H1 (cell line): Measurements from ENCODE around the gene ZHX3. TPM values are rescaled to one million over a fixed set of nuclear protein-coding genes. Genes with fewer than 3 reads are reported as not detected.

Source experiments
- CTCF ChIA-PET: fragments of 300-600 bp; sonication (Branson Sonifier 250); formaldehyde crosslinking; loops from one replicate; lab custom pipeline; 2021; ENCODE audit not compliant: partially characterized antibody; lab: Charles Lee
- POLR2A ChIA-PET: fragments of 300-600 bp; sonication (Branson Sonifier 250); formaldehyde crosslinking; loops from one replicate; lab custom pipeline; 2021; ENCODE audit warnings: inconsistent platforms; ENCODE audit not compliant: partially characterized antibody; lab: Charles Lee
- DNase-seq, 2 experiments: peaks; one replicate each; pipeline versions ENCODE4 v3.0.0 to v3.0.0-alpha.2; 2010 to 2022; ENCODE audit warnings: low spot score in 2 of 2, low read depth in 1 of 2, mixed read lengths in 1 of 2
- FAIRE-seq: peaks from 2 replicates; lab custom pipeline; 2011; peaks lifted over from hg19 to GRCh38; lab: Jason Lieb, UNC
- H2AFZ ChIP-seq: 2 replicates; pipeline ENCODE4 v1.8.1; 2012; ENCODE audit warnings: low read length, inconsistent platforms
- H2AK5ac ChIP-seq: 2 replicates; pipeline ENCODE4 v1.6.1; 2013; ENCODE audit warnings: low read depth, low read length
- H2BK120ac ChIP-seq: replicated peaks from 2 replicates; pipeline ENCODE3; 2013; ENCODE audit warnings: low read depth, low read length, inconsistent platforms
- H2BK12ac ChIP-seq: 2 replicates; pipeline ENCODE4 v1.6.1; 2013; ENCODE audit warnings: low read depth, low read length
- H2BK15ac ChIP-seq: 2 replicates; pipeline ENCODE4 v1.6.1; 2013; ENCODE audit warnings: low read length
- H2BK20ac ChIP-seq: 2 replicates; pipeline ENCODE4 v1.6.1; 2013; ENCODE audit warnings: low read length
- H2BK5ac ChIP-seq: 2 replicates; pipeline ENCODE4 v1.6.1; 2013; ENCODE audit warnings: low read depth, low read length
- H3K14ac ChIP-seq: 2 replicates; pipeline ENCODE4 v1.6.1; 2013; ENCODE audit warnings: inconsistent platforms; ENCODE audit not compliant: insufficient read length
- H3K18ac ChIP-seq: 2 replicates; pipeline ENCODE4 v1.6.1; 2013; ENCODE audit warnings: low read length; ENCODE audit errors: extremely low read depth
- H3K23ac ChIP-seq: 2 replicates; pipeline ENCODE4 v1.6.1; 2013; ENCODE audit warnings: inconsistent platforms; ENCODE audit not compliant: insufficient read length
- H3K23me2 ChIP-seq: 2 replicates; pipeline ENCODE4 v1.6.1; 2013; ENCODE audit warnings: low read depth, low read length
- H3K27ac ChIP-seq: 2 replicates; pipeline ENCODE4 v1.6.1; 2011; ENCODE audit warnings: low read depth, low read length, inconsistent platforms
- H3K27me3 ChIP-seq, 4 experiments: replicated peaks in 1 of 4; 1 replicate in 1 of 4; 2 replicates in 3 of 4; pipeline versions ENCODE4 v1.6.1 to v1.8.1; 2011 to 2013; ENCODE audit warnings: low read length in 3 of 4, mild to moderate bottlenecking in 3 of 4, inconsistent platforms in 2 of 4, mixed read lengths in 2 of 4, moderate library complexity in 1 of 4; ENCODE audit not compliant: control insufficient read depth in 3 of 4, insufficient read depth in 3 of 4; ENCODE audit errors: extremely low read depth in 1 of 4
- H3K36me3 ChIP-seq, 4 experiments: 2 replicates each; pipeline versions ENCODE4 v1.6.1 to v1.8.1; 2011 to 2013; ENCODE audit warnings: mild to moderate bottlenecking in 4 of 4, low read length in 3 of 4, moderate library complexity in 2 of 4, control low read depth in 1 of 4, inconsistent platforms in 1 of 4; ENCODE audit not compliant: insufficient read depth in 4 of 4, control insufficient read depth in 2 of 4
- H3K4ac ChIP-seq: replicated peaks from 2 replicates; pipeline ENCODE3; 2013; ENCODE audit warnings: low read length, low read depth, mixed read lengths, inconsistent platforms; ENCODE audit not compliant: insufficient read length
- H3K4me1 ChIP-seq, 4 experiments: replicated peaks in 1 of 4; 1 replicate in 1 of 4; 2 replicates in 3 of 4; pipeline versions ENCODE4 v1.6.1 to v1.8.1; 2011 to 2013; ENCODE audit warnings: low read length in 3 of 4, inconsistent platforms in 2 of 4, mixed read lengths in 1 of 4; ENCODE audit not compliant: insufficient read depth in 4 of 4, control insufficient read depth in 3 of 4
- H3K4me2 ChIP-seq, 2 experiments: 2 replicates each; pipeline versions ENCODE4 v1.6.1 to v1.8.1; 2011 to 2013; ENCODE audit warnings: low read depth in 2 of 2, low read length in 2 of 2, control low read depth in 1 of 2, inconsistent platforms in 1 of 2, mild to moderate bottlenecking in 1 of 2; ENCODE audit not compliant: insufficient read depth in 1 of 2
- H3K4me3 ChIP-seq, 4 experiments: fragments of 200-600, 300-600 bp in 1 of 4; sonication (generic), shearing (Covaris generic), sonication (Bioruptor Twin) in 1 of 4; 2 replicates each; pipeline versions ENCODE4 v1.5.1 to v1.8.1; 2011 to 2016; ENCODE audit warnings: low read length in 4 of 4, low read depth in 3 of 4, control low read depth in 2 of 4, inconsistent platforms in 2 of 4, mild to moderate bottlenecking in 2 of 4, mixed read lengths in 1 of 4, moderate library complexity in 1 of 4; ENCODE audit not compliant: insufficient read depth in 2 of 4; ENCODE audit errors: extremely low read depth in 1 of 4
- H3K56ac ChIP-seq: replicated peaks from 2 replicates; pipeline ENCODE3; 2013; ENCODE audit warnings: low read depth, mild to moderate bottlenecking, mixed read lengths, low read length, inconsistent platforms; ENCODE audit not compliant: insufficient read length
- H3K79me1 ChIP-seq: 2 replicates; pipeline ENCODE4 v1.6.1; 2013; ENCODE audit warnings: low read depth, low read length, control low read depth
- H3K79me2 ChIP-seq, 2 experiments: 2 replicates each; pipeline versions ENCODE4 v1.6.1 to v1.8.1; 2012 to 2013; ENCODE audit warnings: low read length in 2 of 2, mild to moderate bottlenecking in 2 of 2, inconsistent platforms in 1 of 2; ENCODE audit not compliant: insufficient read depth in 2 of 2, control insufficient read depth in 1 of 2
- H3K9ac ChIP-seq, 4 experiments: replicated peaks in 1 of 4; 1 replicate in 1 of 4; 2 replicates in 3 of 4; pipeline versions ENCODE4 v1.6.1 to v1.8.1; 2011 to 2013; ENCODE audit warnings: low read depth in 3 of 4, low read length in 3 of 4, control low read depth in 2 of 4, mild to moderate bottlenecking in 2 of 4, moderate library complexity in 2 of 4, inconsistent platforms in 1 of 4; ENCODE audit errors: extremely low read depth in 1 of 4
- H3K9me3 ChIP-seq, 2 experiments: 2 replicates each; pipeline versions ENCODE4 v1.6.1 to v1.8.1; 2012 to 2013; ENCODE audit warnings: mild to moderate bottlenecking in 2 of 2, moderate library complexity in 2 of 2, control low read depth in 1 of 2, inconsistent platforms in 1 of 2, low read depth in 1 of 2, low read length in 1 of 2, mixed read lengths in 1 of 2; ENCODE audit not compliant: insufficient read depth in 2 of 2
- H4K20me1 ChIP-seq, 2 experiments: replicated peaks in 1 of 2; 2 replicates each; pipeline versions ENCODE3 to v1.8.1; 2011 to 2013; ENCODE audit warnings: inconsistent platforms in 2 of 2, low read length in 2 of 2, mild to moderate bottlenecking in 1 of 2; ENCODE audit not compliant: insufficient read depth in 2 of 2, control insufficient read depth in 1 of 2
- H4K5ac ChIP-seq: 2 replicates; pipeline ENCODE4 v1.6.1; 2013; ENCODE audit warnings: low read length, low read depth, mixed read lengths, inconsistent platforms; ENCODE audit not compliant: insufficient read length
- H4K8ac ChIP-seq: 2 replicates; pipeline ENCODE4 v1.8.0; 2013; ENCODE audit warnings: mild to moderate bottlenecking, moderate library complexity, low read length, inconsistent platforms; ENCODE audit not compliant: insufficient read depth; ENCODE audit errors: extremely low read depth
- H4K91ac ChIP-seq: replicated peaks from 2 replicates; pipeline ENCODE3; 2013; ENCODE audit warnings: low read length, mixed read lengths, inconsistent platforms; ENCODE audit not compliant: insufficient read length
- CHD1 ChIP-seq: IDR thresholded peaks from 2 replicates; pipeline ENCODE4 v1.6.1; 2012; ENCODE audit warnings: low read depth, low read length, improper control_type of control experiment
- EZH2 ChIP-seq: fragments of 200-600 bp; sonication (generic); IDR thresholded peaks from 2 replicates; pipeline ENCODE4 v1.7.1; 2012; ENCODE audit warnings: low read depth, mild to moderate bottlenecking, moderate library complexity, low read length, inconsistent platforms; ENCODE audit not compliant: severe bottlenecking
- JUN ChIP-seq: IDR thresholded peaks from 2 replicates; pipeline ENCODE4 v1.6.1; 2011; ENCODE audit warnings: low read depth, mild to moderate bottlenecking, improper control_type of control experiment, low read length
- KDM4A ChIP-seq: IDR thresholded peaks from one replicate; pipeline ENCODE4 v1.7.1; 2012; ENCODE audit warnings: low read depth, mild to moderate bottlenecking, moderate library complexity, low read length, inconsistent platforms; ENCODE audit not compliant: severe bottlenecking
- PHF8 ChIP-seq: fragments of 200-600 bp; sonication (generic); conservative IDR thresholded peaks from 2 replicates; pipeline ENCODE4 v1.7.1; 2012; ENCODE audit warnings: low read depth, mild to moderate bottlenecking, inconsistent platforms, low read length, moderate library complexity
- RAD21 ChIP-seq, 2 experiments: IDR thresholded peaks in 1 of 2; conservative IDR thresholded peaks in 1 of 2; 2 replicates each; pipeline ENCODE4 v1.6.1; 2011; ENCODE audit warnings: low read depth in 2 of 2, low read length in 2 of 2, improper control_type of control experiment in 1 of 2, inconsistent platforms in 1 of 2, mild to moderate bottlenecking in 1 of 2, moderate library complexity in 1 of 2
- SIX5 ChIP-seq: IDR thresholded peaks from 2 replicates; pipeline ENCODE4 v1.6.1; 2011; ENCODE audit warnings: mild to moderate bottlenecking, low read depth, low read length
- SP4 ChIP-seq: IDR thresholded peaks from 2 replicates; pipeline ENCODE4 v1.6.1; 2012; ENCODE audit warnings: low read length, inconsistent platforms
- TEAD4 ChIP-seq: IDR thresholded peaks from 2 replicates; pipeline ENCODE4 v1.6.1; 2012; ENCODE audit warnings: low read depth, low read length, inconsistent platforms, mixed read lengths
- ZNF274 ChIP-seq: IDR thresholded peaks from 2 replicates; pipeline ENCODE4 v1.7.0; 2012; ENCODE audit warnings: low read length, borderline replicate concordance; ENCODE audit errors: extremely low read depth
- WGBS, 2 experiments: shearing (Covaris generic) in 1 of 2; methylation state at CpG; one replicate each; pipeline versions ENCODE4 v1.1.6 to v1.1.7; 2013 to 2015; ENCODE audit warnings: low lambda C conversion rate in 2 of 2, mixed read lengths in 2 of 2, inconsistent platforms in 1 of 2, low coverage in 1 of 2, missing lambda C conversion rate in 1 of 2; ENCODE audit not compliant: insufficient replicate concordance in 2 of 2, insufficient coverage in 1 of 2, insufficient read length in 1 of 2; ENCODE audit errors: extremely low coverage in 1 of 2, missing lambda C conversion rate in 1 of 2; 5-methylcytosine and 5-hydroxymethylcytosine counted together
- polyA plus RNA-seq, 7 experiments: library from polyadenylated mRNA; depleted of rRNA in 3 of 7; stranded (reverse) in 5 of 7; unstranded in 2 of 7; fragments of >200 nt in 5 of 7; fragments of 200-250 nt in 2 of 7; gene quantifications; 1 replicate in 5 of 7; 2 replicates in 1 of 7; 4 replicates in 1 of 7; pipeline versions ENCODE4 v1.2.1 to v1.2.3, GENCODE V29; 2011 to 2013; ENCODE audit warnings: missing spikeins in 2 of 7, mixed read lengths in 2 of 7
- total RNA-seq: library from RNA; stranded (reverse); fragmentation: NEBNext Ultra II Directional; extraction: Animal tissue kit (Norgen Biotek cat#: 25700); gene quantifications from 2 replicates; pipeline ENCODE4 v1.2.1, GENCODE V29; 2021
- TF ChIP-seq, protein P1 (sequence below): IDR thresholded peaks from 2 replicates; pipeline ENCODE4 v1.6.1; 2011; ENCODE audit warnings: low read depth, mild to moderate bottlenecking, low read length; ENCODE audit not compliant: insufficient read depth
- TF ChIP-seq, protein P2 (sequence below): IDR thresholded peaks from 2 replicates; pipeline ENCODE4 v1.6.1; 2012; ENCODE audit warnings: low read length, inconsistent platforms

Gene ZHX3
- total and polyA plus RNA-seq, 2 of the 8 experiments (the other 6 are each of a cell fraction or from before 2014, with no cell fraction given), result 1.00 to 7.8 TPM

DNA sequence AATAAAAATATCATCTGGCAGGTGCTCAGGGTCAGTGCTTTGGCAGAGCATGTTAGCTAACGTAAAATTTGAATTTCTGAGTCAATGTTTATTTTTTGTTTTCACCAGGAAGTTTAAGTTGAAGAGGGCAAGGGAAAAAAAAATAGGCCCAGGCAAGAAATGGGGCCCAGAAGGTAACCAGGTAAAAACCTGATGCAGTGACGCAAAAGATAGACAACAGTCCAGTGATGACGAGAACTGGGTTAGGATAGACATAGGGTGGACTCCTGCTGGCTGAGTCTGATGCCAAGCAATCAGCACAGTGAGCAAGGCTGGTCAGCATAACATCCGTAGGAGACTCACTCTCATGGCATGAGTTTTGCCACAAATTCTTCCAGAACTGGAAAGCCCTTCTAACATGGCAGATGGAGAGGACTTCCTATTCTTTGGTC, 42.2 kb downstream of the ZHX3 start:
- Histone ChIP-seq H2AFZ (no peak overlapping the region), H3K27me3 (no peaks in the 10 kb centered on the region), H2BK20ac (no peak overlapping the region), H3K4me3 (no peak overlapping the region), H3K27ac (no peak overlapping the region), H3K4ac (no peak overlapping the region), H3K4me2 (no peak overlapping the region), H3K18ac (no peak overlapping the region), H3K36me3 (no peaks in the 10 kb centered on the region), H4K20me1 (no peaks in the 10 kb centered on the region), H3K23ac (no peak overlapping the region), H3K9me3 (no peaks in the 10 kb centered on the region), H3K4me1 (no peaks in the 10 kb centered on the region), H4K8ac (no peak overlapping the region), H3K79me1 (no peaks in the 10 kb centered on the region), H2AK5ac (no peak overlapping the region), H2BK12ac (no peak overlapping the region), H2BK5ac (no peak overlapping the region), H3K56ac (no peak overlapping the region), H2BK15ac (no peak overlapping the region), H4K91ac (no peak overlapping the region), H3K79me2 (no peaks in the 10 kb centered on the region), H3K9ac (no peak overlapping the region), H2BK120ac (no peak overlapping the region), H3K23me2 (no peaks in the 10 kb centered on the region), H3K14ac (no peak overlapping the region), H4K5ac (no peak overlapping the region)
- 86% methylated on average over 4 of the region's 4 CpGs; no CpG with 5 or more reads in 1 of the 2 experiments for WGBS, 2 experiments
- CTCF ChIA-PET, result interaction anchor here (0.7 kb wide), 2 partner anchors 20 to 102 kb away, joined by 3 read pairs; no protein-coding TSS in a partner anchor
- POLR2A ChIA-PET, result no interaction called here
- FAIRE-seq (no peak), DNase-seq (no peak)
- TF ChIP-seq CHD1 (no peak), TEAD4 (no peak), SP4 (no peak), EZH2 (no peak), PHF8 (no peak), ZNF274 (no peak), SIX5 (no peak), JUN (no peak), RAD21 (IDR thresholded peaks at IDR 0.05 in 1 of 2, conservative IDR thresholded peaks at IDR 0.05 in 1 of 2; ENCODE audit: low read depth in 2 of 2, low read length in 2 of 2) (no peak), KDM4A (no peak)
- TF ChIP-seq, protein P1, sequence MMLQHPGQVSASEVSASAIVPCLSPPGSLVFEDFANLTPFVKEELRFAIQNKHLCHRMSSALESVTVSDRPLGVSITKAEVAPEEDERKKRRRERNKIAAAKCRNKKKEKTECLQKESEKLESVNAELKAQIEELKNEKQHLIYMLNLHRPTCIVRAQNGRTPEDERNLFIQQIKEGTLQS, result no peak
- TF ChIP-seq, protein P2, sequence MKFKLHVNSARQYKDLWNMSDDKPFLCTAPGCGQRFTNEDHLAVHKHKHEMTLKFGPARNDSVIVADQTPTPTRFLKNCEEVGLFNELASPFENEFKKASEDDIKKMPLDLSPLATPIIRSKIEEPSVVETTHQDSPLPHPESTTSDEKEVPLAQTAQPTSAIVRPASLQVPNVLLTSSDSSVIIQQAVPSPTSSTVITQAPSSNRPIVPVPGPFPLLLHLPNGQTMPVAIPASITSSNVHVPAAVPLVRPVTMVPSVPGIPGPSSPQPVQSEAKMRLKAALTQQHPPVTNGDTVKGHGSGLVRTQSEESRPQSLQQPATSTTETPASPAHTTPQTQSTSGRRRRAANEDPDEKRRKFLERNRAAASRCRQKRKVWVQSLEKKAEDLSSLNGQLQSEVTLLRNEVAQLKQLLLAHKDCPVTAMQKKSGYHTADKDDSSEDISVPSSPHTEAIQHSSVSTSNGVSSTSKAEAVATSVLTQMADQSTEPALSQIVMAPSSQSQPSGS, result no peak
